Stimulated activated CD8-positive, alpha-beta memory T cell treated with anti-CD3 and anti-CD28 coated beads, Interleukin-2, amount 100 ng/mL, for 48 hours (primary cell): Measurements from ENCODE around the gene CENPO.
"Not testable (repeated sequence)": the region's sequence is repeated elsewhere in the genome, so short reads cannot be mapped to it uniquely, and the experiment has no call there.

Experiments
- DNase-seq, 2 donors: peaks; one replicate each; pipeline ENCODE4 v3.0.0-alpha.2; 2020; ENCODE audit warnings: low read depth in 2 of 2

The CENPO gene

DNA sequence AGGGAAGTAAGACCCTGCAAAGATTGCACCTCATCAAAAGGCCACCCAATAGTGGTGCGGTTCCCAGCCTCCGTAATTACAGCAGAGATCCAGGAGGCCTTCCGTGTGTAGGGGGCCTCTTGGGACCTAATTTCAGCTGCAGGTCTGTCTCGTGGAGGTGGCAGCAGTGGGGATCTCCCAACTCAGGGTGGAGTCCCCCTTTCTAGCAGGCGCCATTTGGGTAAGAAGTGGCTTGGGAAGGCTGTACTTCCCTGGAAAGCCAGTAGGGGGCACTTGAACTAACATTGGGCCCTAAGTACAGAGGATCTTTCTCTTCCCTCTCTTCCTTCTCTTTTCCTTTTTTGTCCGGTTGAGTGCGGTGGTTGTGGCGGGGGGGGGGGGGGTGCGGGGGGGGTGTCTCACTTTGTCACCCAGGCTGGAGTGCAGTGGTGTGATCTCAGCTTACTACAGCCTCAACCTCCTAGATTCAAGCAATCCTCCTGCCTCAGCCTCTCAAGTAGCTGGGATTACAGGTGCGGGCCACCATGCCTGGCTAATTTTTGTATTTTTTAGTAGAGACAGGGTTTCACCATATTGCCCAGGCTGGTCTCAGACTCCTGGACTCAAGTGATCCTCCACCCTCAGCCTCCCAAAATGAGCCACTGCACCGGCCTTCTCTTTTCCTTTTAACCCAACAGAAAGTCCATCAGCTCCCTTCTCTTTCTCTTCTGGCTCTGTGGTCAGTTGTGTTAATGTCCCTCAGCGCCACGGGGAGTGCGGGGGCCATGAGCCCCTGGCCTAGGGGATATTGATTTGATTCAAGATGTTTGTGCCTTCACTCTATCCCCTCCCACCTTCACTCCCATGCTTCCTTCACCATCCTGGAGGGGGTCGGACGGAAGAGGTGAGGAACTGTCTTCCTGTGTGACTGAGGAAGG, 32.0 kb downstream of the CENPO start:
- DNase-seq: peak in 1 of 2 donors; percentile 24

DNA sequence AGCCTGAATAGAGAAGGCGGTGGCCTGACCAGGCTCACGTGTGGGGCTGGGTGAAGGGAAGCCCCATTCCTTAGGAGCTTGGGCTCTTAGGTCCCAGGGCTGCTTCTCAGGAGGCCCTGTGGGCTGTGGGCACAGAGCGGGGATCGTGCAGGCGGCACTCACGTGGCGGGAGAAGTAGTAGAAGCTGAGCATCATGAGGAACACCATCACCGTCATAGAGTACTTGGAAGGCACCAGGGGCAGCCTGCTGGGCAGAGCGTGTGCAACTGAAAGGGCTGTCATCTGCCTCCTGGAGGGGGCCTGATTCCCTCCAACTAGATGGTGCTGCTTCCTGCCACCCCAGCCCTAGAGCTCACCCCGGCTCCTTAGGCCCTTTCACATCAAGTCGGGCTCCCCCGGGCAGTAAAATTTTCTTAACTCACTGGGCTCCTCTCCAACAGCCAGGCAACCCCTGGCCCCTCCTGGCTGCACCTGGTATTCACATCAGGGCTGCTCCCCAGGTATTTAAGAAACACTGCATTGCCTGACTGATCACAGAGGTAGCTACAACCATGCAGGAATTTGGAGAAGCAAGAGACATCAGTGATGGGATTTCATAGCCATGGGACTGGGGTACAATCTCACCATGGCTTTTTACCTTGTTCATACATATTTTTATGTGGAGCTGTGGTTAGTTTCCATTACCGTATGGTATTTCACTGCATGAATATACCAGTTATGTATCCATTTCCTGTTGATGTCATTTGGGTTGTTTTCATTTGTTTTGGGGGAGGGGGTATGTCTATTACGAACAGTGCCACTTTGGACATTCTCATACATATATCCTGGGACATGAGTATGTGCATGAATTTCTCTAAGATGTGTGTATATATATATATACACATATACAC, 32.9 kb downstream of the CENPO start:
- no peak for DNase-seq

DNA sequence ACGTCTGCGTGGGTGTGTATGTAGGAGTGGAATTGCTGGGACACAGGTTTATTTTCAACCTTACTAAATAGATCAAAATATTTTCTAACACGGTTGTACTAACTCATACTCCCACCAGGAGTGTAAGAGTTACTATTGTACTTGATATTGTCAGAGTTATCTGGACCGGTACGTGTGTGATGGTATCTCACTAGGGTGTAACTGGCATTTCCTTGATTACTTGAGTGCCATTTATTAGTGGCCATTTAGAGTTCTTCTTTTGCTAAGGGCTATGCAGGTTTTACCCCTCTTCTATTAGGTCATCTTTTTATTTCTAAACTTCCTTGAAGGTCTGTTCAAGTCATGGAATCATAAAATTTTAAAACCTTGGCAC, 33.5 kb downstream of the CENPO start:
- no peak for DNase-seq

GRCh38 chr2:24827321-24828237, 34.4 kb downstream of the CENPO start:
- DNase-seq: peak; percentile 43 to 56

DNA sequence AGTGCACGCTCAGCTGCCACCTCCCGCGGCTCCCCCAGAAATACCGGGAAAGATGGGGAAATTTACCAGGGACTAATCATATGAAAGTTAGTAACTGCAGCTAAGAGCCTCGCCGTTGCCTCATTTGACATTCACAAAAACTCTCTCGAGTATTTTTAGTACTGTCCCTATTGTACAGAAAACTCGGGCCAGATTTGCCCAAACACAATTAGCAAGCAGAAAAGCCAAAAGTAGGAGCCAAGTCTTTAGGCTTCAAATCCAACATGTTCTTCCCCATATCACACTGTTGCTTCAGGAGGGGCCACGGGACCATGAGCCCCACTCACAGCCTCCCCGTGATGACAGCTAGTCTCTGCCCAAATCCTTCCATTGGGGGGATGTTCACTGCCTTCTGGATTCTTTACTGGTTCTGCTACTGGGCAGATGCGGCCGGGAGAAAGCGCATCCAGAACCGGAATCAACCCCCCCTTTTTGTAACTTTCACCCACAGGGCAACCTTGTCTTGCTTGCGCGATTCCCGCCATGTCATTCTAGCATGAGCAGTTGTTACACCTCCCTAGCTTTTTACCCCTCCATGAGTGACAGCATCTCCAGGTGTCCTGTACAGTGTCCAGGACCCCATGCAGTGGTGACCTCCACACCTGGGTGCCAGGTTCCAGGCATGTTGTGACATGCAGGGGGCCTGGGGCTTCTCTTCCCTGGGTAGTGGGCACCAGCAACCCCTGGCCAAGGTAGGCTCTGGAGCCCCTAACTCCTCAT, 35.2 kb downstream of the CENPO start:
- no peak for DNase-seq

GRCh38 chr2:24830351-24830750, 37.1 kb downstream of the CENPO start:
- no peak for DNase-seq

DNA sequence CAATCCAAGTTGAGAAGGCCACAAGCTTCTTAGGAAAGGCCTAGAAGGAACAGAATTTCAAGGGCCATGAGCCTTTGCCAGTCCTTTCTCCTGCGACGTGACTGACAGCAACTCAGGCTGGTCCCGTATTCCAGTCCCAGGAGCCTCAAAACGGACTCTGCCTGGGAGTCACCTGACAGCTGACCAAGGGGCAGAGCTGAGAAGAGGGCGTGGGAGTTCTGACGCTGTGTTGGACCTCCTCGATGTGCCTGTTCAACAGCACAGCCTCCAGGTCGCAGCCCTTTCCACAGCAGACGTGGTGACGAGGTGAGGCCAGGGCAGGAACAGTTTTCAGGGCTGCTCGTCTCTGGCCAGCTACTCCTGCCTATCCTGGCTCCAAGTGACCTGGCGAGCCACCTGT, 37.6 kb downstream of the CENPO start:
- no peak for DNase-seq

GRCh38 chr2:24831221-24832072, 38.2 kb downstream of the CENPO start:
- DNase-seq: no peak

- no peak for DNase-seq
Measured at GRCh38 chr2:24832073-24832461, 38.8 kb downstream of the CENPO start.

DNA sequence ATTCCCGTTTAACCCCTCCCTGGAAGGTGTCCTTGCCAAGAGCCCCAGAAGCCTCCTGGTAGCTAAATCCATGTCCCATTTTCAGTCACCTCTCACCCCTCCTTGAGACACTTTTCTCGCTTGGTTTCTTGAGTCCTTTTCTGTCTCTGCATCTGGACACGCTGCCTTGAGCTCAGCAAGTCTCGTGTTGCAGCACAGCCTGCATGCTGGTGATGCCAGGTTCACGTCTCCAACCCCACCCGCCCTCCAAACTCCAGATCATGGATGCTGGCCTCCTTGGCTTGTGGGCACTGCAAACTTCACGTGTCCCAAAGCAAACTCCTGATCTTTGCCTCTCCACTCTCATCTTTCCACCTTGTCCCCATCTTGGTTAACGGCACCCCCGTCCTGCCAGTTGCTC, 39.3 kb downstream of the CENPO start:
- DNase-seq: no peak

- DNase-seq: no peak
Measured at GRCh38 chr2:24832931-24833701, 39.9 kb downstream of the CENPO start.

GRCh38 chr2:24833821-24834732, 40.9 kb downstream of the CENPO start:
- no peak for DNase-seq

DNA sequence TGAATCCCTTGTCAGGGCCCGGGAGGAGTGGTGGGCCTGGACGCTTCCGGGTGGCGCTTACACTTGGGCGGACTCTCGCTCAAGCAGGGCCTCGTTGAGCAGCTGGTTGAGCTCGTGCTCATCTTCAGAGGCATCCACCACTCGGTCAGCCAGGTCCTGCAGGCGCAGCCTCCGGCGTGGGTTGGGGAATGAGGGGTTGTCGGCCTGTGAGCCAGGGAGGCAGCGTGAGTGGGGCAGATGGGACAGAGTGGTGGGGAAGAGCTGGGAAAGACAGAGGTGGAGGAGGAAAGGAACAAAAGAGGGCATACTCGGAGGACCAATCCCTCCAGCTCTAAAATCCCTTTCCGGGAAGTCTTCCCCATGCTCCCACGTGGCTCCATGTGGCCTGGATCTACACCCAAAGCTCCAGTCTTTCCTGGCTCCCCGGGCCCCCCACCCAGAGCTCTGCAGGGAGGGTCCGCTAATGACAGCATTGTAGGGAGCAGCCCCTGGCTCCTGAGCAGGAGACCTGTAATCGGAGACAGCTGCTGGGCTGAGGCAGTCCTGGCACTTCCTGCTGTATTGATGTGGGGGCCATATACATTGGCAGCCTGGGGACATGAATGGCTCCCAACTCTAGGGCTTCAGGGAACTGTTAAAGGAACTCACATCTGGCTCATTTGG, 41.6 kb downstream of the CENPO start:
- DNase-seq: no peak

- not testable (repeated sequence) for DNase-seq
Measured at GRCh38 chr2:24835411-24835810, 42.2 kb downstream of the CENPO start.

DNA sequence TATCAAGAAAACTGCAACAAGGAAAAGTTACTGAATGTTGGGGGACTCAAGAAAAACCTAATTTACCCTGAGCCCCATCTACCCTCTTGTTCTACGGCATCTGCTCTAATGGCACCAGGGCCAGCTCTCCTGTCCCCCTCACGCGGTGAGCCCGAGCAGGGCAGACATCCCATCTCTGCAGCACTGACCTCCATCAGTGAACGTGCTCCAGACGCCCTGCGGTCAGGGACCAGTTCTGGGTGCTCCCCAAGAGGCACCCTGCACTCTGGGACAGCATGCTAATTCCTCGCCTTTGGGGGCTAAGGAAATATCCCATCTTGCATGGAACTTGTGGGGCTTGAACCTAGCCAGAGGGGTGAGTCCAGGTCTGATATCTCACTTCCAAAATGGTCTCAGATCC, 43.0 kb downstream of the CENPO start:
- DNase-seq: no peak

DNA sequence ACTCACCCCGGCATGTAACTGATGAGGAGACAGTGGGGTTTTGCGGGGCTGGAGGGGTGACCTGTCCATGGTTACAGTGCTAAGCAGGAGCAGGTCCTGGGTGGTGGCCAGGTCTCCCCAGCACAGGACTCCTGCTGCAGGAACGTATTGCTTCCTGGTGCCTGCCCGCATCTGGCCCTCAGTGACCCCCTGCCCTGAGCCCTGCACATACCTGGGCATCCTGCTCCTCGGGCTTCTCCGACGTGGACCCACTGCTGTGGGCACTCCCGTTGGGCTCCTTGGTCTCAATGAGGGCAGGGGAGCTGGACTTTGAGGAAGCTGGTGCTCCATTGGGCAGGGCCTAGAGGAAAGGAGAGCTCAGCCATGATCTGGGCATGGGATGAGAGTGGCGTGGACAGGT, 43.5 kb downstream of the CENPO start:
- DNase-seq: no peak

DNA sequence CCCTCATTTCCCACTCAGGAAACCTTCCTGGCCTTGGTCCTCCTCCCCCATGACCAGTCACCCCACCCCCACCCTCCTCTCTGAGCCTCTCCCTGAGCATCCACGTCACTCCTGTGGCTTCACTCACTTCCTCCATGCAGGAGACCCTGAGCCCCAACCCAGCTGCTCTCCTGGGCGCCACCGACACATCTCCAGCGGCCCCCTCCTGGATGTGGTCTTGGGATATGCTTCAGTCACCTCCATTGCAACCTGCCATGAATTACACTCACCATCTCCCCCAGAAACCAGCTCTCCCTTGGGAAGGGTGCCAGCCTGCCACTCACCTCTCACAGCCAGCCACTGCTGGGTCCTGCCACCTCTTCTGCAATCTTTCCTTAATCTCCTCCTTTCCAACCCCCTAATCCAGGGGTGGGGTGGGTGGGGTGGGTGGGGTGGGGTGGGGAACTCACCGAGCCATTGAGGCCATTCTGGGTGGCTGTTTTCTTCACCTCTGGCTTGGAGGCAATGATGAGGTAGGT, 44.8 kb downstream of the CENPO start:
- DNase-seq: no peak
